HG02938 (cell line): ENCODE results near the gene ZBTB7B.
"Not testable (repeated sequence)": the region's sequence is repeated elsewhere in the genome, so short reads cannot be mapped to it uniquely, and the experiment has no call there.

Experiments
- ATAC-seq: cut with Tn5 transposase; IDR thresholded peaks from one replicate; pipeline ENCODE4 v1.9.1; 2021; ENCODE audit warnings: mild to moderate bottlenecking, moderate library complexity; ENCODE audit not compliant: unreplicated experiment

Gene ZBTB7B

GRCh38 chr1:154986736-154987135 is 15.9 kb upstream of the ZBTB7B start:
- not testable (repeated sequence) for ATAC-seq

- no peak for ATAC-seq
These were observed 15.3 kb upstream of the ZBTB7B start for GRCh38 chr1:154987326-154987725.

- no peak for ATAC-seq
These were observed 14.3 kb upstream of the ZBTB7B start for GRCh38 chr1:154988058-154988954.

GRCh38 chr1:154989195-154989860 is 13.3 kb upstream of the ZBTB7B start:
- ATAC-seq, result no peak

GRCh38 chr1:154990276-154990675 is 12.3 kb upstream of the ZBTB7B start:
- no peak for ATAC-seq

- no peak for ATAC-seq
These were observed 9.7 kb upstream of the ZBTB7B start for GRCh38 chr1:154992721-154993571.

- ATAC-seq, result no peak
These were observed 8.9 kb upstream of the ZBTB7B start, which contains the start of gene LENEP for GRCh38 chr1:154993572-154994268. Gene LENEP, plus strand, starts transcription at chr1:154993586. Its CDS starts 22 bp downstream, at chr1:154993608.

GRCh38 chr1:154994269-154994587 is 8.4 kb upstream of the ZBTB7B start:
- no peak for ATAC-seq

- ATAC-seq, result no peak
These were observed 8.0 kb upstream of the ZBTB7B start for GRCh38 chr1:154994591-154994990.

GRCh38 chr1:154995301-154995983 is 7.2 kb upstream of the ZBTB7B start:
- not testable (repeated sequence) for ATAC-seq

- ATAC-seq, result no peak
These were observed 5.5 kb upstream of the ZBTB7B start for GRCh38 chr1:154996966-154997701.

GRCh38 chr1:154998201-154998780 is 4.3 kb upstream of the ZBTB7B start:
- no peak for ATAC-seq

- ATAC-seq, result no peak
These were observed 3.6 kb upstream of the ZBTB7B start for GRCh38 chr1:154998818-154999570.

- no peak for ATAC-seq
These were observed 2.8 kb upstream of the ZBTB7B start for GRCh38 chr1:154999571-155000410.

GRCh38 chr1:155000411-155000725 is 2.2 kb upstream of the ZBTB7B start:
- ATAC-seq, result no peak

- no peak for ATAC-seq
These were observed 1.7 kb upstream of the ZBTB7B start for GRCh38 chr1:155000726-155001424.

GRCh38 chr1:155001425-155001674 is 1.3 kb upstream of the ZBTB7B start:
- ATAC-seq, result no peak
